ENCODE measurements around the gene OR8A1.

OR8A1 gene

DNA sequence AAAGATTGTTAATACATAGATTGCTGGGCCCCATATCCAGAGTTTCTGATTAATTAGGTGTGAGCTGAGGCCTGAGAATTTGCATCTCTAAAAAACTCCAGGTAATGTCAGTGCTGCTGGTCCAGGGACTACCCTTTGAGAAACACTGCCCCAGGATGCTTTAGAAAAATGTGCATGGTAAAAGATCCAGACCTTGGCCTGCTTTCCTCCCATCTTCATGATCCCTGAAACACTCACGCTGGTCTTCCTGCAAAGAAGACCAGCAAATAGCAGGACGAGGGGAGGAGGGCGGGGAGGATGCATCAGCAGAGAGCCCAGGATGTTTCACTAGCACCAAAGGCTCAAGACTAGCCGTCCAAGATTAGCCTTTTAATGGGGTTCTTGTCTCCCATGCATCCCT, at the start of gene OR8A1:
Gene OR8A1 (plus strand): TSS at position 301 of the 400 bp plus-strand sequence. CDS start 123 bp downstream, outside the sequence.
- no peak for DNase-seq

DNA sequence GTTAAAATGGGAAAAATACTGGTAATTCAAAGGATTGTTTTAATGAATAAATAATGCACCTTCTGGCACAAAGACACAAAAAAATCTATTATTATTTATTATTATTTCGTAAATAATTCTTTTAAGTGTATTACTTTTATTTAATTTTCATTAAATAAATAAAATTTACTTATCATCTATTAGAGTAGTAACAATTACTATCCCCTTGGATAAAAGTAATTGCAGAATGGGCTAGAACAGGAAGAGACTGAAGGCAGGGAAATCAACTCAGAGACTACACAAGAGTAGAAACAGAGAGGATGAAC, 49.3 kb upstream of the OR8A1 start:
- DNase-seq = no peak

DNA sequence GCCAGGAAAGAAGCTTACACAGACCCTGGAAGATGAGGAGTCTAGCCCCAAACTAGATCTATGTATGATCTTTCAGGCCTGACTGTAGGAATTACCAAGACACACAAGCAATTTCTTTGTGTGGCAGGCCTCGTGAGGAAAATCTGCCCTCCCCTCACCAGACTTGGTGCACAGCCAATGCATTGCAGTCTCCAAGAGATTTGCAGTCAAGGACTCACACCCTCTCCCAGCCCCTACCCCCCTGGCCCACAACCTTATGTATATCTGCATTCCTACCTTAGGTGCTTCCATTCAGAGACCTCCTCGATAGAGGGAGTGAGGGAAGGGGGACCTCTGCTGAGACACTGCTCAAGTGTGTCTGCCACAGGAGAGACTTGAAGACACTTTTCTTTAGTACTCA, 36.2 kb upstream of the OR8A1 start:
- DNase-seq = no peak

- DNase-seq = no peak
These were observed 35.7 kb upstream of the OR8A1 start for GRCh38 chr11:124534051-124534450.

GRCh38 chr11:124535552-124536232, 34.1 kb upstream of the OR8A1 start:
- DNase-seq = no peak

- DNase-seq = no peak
These were observed 33.3 kb upstream of the OR8A1 start for GRCh38 chr11:124536520-124536919.

DNA sequence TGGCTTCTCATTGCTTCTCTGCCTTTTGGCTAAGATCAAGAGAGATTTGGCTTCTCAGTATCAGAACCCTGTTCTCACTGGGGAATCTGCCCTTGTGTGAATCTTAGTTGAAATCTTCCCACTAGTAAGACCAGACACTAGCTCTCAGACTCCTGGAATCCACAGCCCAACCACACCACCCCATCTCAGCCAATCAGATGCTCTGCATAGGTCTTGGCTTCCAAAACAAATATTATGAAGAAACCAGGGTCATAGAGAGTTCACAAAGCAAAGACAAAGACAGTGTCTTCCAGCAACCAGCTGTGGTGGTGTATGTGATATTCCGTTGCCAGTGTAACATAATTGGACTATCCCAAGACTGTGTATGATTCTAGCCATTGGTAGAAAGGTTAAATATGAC, 31.8 kb upstream of the OR8A1 start:
- DNase-seq = no peak

DNA sequence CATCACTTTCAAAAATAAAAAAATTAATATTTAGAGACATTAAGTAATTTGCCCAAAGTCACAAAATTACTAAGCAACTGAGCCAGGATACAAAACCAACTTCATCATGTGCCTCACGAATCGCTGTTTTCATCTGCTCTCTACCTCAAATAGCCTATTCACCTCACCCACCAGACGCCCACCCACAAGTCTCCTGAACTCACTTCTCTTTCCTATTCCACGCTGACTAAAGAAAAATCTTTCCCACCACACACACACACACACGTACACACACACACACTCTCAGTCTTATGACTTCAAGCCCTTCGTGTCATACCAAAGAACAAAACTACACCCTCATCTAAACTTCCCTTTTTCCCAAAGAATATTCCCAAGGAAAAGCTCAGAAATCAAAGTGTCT, 28.6 kb upstream of the OR8A1 start:
- DNase-seq = no peak

- DNase-seq = no peak
These were observed 26.7 kb upstream of the OR8A1 start for GRCh38 chr11:124543145-124543544.

DNA sequence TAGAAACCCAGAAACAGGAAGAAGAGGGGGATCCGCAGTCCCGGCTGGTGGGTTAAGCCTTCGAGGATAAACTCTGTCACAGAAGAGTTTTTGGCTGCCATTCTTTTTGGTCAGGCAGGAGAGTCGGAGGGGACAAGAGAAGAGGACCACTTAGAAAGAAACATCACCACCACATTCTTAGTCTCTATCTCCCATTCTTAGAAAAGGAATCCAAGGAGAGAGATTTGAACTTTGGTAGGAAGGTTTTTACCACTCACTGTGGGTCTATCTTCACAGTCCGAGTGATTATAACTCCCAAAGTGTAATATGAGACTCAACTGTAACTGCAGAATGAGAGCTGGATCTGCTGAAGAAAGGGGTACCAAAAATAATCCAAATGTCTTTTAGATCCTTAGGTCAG, 26.2 kb upstream of the OR8A1 start, which contains the start of gene OR8B12:
Gene OR8B12 (minus strand): TSS at position 101 of the 400 bp plus-strand sequence. CDS start 0 bp downstream, at position 101.
- DNase-seq = no peak

DNA sequence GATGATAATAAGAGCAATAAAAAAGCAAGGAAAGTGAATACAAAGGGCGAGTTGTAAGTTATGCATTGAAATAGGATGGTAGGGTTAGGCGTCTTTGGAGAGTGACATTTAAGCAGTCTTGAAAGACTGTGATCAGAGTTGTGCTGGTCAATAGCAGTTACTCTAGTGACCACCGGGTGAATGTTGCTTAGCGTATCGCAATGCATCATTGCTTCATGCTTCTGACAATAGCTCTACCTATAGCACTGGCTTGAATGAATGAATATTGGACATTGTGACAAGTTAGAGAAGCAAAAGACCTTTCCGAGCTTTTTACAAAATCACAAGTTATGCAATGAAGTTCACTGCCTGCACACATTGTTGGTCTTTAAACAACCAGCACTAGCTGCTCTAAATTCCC, 18.6 kb upstream of the OR8A1 start:
- no peak for DNase-seq

- no peak for DNase-seq
These were observed 17.8 kb upstream of the OR8A1 start for GRCh38 chr11:124551987-124552386.

DNA sequence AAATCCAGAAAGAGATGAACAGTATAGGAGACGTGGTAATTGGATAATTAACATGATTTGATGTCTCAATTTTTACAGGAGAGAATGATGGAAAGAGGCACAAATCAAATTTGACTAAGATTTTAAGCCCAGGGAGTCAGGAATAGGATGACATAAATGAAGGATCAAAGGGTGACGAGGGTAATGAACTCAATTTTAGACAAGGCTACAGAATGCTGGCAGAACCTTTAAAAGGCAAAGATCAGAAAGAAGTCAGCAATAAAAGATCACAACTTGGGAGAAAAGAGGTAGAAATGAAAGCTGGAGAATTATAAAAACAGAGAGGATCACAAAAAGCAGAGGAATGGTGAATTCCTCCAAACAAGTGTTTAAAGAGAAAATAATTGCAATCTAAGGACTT, 13.0 kb upstream of the OR8A1 start:
- DNase-seq = no peak

DNA sequence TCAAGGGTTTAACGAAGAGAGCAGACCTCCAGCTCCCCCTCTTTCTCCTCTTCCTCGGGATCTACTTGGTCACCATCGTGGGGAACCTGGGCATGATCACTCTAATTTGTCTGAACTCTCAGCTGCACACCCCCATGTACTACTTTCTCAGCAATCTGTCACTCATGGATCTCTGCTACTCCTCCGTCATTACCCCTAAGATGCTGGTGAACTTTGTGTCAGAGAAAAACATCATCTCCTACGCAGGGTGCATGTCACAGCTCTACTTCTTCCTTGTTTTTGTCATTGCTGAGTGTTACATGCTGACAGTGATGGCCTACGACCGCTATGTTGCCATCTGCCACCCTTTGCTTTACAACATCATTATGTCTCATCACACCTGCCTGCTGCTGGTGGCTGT, 363 bp downstream of the OR8A1 start:
- DNase-seq = no peak

DNA sequence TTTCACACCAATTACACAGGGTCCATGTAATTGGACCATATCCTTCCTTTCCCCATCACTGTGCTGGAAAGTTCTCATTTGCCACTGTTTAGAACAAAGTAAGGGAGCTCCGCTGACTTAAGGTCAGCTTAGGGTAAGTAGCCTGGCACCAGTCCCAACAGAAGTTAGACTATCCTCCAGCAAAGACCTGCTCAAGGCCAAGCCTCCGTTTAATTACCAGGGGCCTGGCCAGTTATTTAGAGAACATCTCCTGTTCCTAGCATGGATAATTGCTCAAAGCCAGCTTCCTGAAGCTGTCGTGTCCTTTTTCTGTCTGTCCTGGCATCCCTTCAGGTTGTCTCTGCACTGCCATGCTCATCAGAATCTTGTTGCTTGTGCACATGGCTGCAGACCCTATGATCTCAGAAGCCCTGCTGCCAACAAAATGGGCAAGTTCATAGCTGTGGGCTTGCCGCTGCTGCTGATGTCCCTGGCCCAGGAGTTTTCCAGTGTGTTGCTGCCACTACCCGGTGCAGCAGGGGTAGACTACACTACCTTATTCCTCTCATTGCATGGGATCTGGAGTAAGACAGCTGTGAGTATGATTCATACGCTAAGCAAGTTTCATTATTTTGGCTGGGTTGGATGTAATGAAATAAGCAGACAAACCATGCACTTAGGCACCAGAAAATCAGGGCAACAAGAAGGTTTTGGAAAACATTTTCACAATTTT, 8.1 kb downstream of the OR8A1 start:
- DNase-seq = no peak

GRCh38 chr11:124578761-124579160, 9.0 kb downstream of the OR8A1 start:
- DNase-seq = no peak

DNA sequence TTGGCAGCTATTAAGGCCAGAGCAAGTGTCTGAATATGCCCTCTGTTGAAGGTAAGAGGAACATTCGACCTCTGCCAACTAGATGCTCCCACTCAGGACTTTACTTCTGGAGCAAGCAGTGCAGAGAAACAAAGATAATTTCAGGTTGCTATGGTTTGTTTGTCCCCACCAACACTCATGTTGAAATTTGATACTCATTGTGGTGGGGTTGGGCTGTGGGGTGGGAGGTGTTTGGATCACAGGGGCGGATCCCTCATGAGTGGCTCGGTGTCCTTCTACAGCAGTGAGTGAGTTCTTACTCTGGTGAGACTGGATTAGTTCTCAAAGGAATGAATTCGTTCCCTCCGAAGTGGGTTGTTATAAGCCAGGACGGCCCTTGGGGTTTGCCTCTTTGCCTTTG, 12.0 kb downstream of the OR8A1 start:
- DNase-seq = no peak

- no peak for DNase-seq
These were observed 12.8 kb downstream of the OR8A1 start for GRCh38 chr11:124582565-124582964.

DNA sequence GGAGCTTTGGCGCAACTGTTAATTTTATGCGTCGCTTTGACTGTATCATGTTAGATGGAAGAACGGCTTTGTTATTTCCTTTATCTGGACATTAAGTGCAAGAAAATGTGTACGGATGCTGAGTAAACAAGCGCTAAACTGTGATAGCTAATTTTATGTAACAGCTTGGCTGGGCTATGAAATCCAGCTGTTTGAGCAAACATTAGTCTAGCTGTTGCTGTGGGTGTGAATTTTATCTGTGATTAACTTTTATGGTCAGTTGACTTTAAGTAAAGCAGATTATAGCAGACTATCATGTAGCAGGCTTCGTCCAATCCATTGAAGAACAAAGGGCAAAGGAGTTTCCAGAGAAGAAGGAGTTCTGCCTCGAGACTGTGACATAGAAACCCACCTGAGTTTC, 14.0 kb downstream of the OR8A1 start:
- DNase-seq = no peak

GRCh38 chr11:124584681-124585372, 15.0 kb downstream of the OR8A1 start:
- DNase-seq = no peak

- DNase-seq = peak; percentile 51
These were observed 16.6 kb downstream of the OR8A1 start for GRCh38 chr11:124586238-124586860.

GRCh38 chr11:124591430-124591829, 21.6 kb downstream of the OR8A1 start:
- no peak for DNase-seq

DNA sequence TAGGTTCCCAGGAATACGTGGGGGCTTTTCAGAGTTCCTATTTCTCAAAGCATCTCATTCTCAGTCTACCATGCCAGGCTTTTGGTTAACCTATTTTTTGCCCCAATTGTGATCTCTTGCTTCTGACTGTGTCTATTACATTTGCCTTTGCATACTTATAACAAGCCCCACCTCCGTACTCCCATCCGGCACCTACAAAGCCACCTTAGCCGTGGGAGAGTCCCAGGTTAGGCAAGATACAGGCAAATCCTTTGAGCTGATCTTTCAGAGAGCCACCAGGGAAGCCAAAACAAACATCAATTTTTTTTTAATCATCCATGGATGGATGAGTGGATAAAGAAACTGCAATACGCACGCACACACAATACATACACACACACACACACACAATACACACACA, 22.8 kb downstream of the OR8A1 start:
- no peak for DNase-seq

GRCh38 chr11:124595302-124595701, 25.5 kb downstream of the OR8A1 start:
- no peak for DNase-seq

Data from DMS79 treated with DMSO at 0.1 percent for 48 hours (cell line).